ENCODE data around the gene TFF3.

GRCh38 chr21:42364304-42364865, 49.2 kb upstream of the TFF3 start:
- TF ChIP-seq CTCF (IDR thresholded peaks at IDR 0.05) (no peak), POLR2A (IDR thresholded peaks at IDR 0.05) (no peak)

Measured in Peyer's patch (tissue), 4 donors.